NCI-H774 (cell line): ENCODE data around the gene ZNF8.
A peak's percentile ranks its signal among the peaks of the same experiment; 100 is the strongest.
"Not testable (repeated sequence)": the region's sequence is repeated elsewhere in the genome, so short reads cannot be mapped to it uniquely, and the experiment has no call there.

Experiments used
- DNase-seq: peaks from one replicate; lab custom pipeline; 2025; lab: John Stamatoyannopoulos, UW

ZNF8 gene

GRCh38 chr19:58278541-58279041, at the start of gene ZNF8:
Gene ZNF8, plus strand, starts transcription at chr19:58278955. Its CDS starts 127 bp downstream, at chr19:58279082.
- DNase-seq = peak; percentile 99

DNA sequence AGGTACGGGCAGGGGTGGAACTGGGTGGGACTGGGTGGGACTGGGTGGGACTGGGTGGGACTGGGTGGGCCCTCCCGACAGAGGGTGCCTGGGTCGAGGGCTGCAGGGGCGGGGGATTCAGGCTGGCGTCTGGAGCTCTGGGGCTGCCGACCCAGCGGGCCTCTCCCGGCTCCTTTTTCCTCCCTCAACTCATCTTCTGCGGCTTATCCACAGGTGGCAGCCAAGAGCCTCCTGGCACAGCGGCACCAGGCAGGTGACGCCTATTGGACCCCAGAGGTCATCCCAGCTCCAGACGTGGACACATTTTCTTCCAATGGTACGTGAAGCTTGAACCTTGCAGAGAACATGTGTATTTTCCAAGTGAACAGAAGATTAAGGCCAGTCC, 49.5 kb upstream of the ZNF8 start:
- DNase-seq = no peak

DNA sequence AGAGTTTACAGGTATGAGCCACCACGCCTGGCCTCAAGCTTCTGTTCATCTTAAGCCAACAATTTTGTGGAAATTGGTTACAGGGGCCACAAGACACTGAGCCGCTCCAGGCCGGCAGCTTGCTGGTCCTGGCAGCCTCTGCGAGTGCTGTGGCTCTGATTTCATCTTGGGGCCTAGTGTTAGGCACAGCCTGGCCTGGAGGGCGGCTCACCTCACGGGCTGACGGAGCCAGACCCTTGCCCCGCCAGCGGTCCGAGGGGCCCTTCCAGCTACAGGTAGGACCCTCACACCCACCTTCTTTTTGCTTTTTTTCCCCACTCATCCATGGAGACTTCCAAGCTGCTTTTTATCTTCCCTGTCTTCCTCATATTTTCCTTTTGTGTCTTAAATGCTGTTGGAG, 41.4 kb upstream of the ZNF8 start:
- no peak for DNase-seq

DNA sequence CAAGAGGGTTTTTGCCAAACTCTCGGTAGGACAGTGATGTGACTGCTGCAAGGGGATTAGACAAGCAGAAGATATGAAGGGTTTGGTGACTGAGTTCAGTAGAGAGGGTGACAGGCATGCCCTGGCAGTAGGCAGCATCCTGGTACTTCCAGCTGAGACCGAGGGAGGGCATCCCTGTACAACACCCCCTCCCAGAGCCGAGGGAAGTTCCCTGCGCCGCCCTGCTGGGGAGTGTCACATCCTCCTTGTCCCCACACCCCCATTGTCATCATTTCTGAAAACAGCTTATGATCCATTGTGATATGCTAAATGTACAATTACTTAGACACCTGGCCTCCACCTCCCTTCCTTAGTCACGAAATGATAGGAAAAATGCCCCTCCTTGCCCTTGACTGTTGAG, 35.4 kb upstream of the ZNF8 start:
- DNase-seq = no peak

- DNase-seq = no peak
Measured at GRCh38 chr19:58248886-58249285, 29.9 kb upstream of the ZNF8 start.

- no peak for DNase-seq
Measured at GRCh38 chr19:58252102-58252685, 26.6 kb upstream of the ZNF8 start.

- DNase-seq = not testable (repeated sequence)
Measured at GRCh38 chr19:58258259-58258658, 20.5 kb upstream of the ZNF8 start.

DNA sequence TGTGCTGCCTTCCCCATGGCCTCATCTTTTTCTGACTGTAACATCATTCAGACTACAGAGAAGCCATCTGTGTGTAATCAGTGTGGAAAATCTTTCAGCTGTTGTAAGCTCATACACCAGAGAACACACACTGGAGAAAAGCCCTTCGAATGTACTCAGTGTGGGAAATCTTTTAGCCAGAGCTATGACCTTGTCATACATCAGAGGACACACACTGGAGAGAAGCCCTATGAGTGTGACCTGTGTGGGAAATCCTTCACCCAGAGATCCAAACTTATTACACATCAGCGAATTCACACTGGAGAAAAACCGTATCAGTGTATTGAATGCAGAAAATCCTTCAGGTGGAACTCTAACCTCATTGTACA, 17.2 kb upstream of the ZNF8 start:
- DNase-seq = no peak

- DNase-seq = no peak
Measured at GRCh38 chr19:58261968-58262921, 16.5 kb upstream of the ZNF8 start.

DNA sequence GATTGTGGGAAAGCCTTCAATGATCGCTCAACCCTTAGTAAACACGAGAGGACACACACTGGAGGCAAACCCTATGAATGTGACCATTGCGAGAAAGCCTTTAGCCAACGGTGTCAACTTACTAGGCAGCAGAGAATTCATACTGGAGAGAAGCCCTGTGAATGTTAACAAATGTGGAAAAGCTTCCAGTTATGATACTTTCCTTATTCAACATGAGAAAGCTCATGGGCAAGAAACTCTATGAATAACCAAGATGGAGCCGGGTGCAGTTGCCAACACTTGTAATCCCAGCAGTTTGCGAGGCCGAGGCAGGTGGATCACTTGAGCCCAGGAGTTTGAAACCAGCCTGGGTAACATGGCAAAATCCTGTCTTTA, 15.8 kb upstream of the ZNF8 start:
- no peak for DNase-seq

DNA sequence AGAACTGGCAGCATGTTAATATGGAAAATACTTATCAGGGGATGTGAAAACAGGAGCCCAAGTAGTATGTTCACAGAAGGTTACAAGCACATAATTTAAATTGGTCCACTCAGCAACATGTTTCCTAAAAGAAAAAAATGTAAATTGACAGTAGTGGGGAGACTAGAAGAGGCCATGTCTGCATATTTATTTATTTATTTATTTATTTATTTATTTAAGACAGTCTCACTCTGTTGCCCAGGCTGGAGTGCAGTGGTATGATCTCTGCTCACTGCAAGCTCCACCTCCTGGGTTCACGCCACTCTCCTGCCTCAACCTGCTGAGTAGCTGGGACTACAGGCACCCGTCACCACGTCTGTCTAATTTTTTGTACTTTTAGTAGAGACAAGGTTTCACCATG, 13.7 kb upstream of the ZNF8 start:
- no peak for DNase-seq

- no peak for DNase-seq
Measured at GRCh38 chr19:58268344-58268743, 10.4 kb upstream of the ZNF8 start.

DNA sequence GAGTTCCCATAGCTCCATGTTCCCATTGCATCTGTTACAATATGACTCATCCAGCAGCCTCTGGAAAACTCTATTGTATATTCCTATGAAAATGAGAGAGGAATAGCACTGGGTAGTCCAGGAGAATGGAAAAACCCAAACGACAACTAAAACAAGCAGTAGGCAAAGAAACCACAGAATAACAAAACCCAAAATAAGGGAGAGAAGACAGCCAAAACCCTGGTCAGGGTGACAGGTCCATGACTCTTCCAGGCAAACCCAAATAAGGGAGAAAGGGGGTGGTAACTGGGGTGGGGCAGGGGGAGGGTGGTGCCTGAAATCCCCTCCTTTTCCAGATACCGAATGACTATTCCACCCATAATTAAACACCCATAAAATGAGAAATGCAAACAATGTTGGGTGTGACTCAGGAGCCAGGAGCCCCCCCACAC, 4.0 kb upstream of the ZNF8 start:
- DNase-seq = no peak

- DNase-seq = no peak
Measured at GRCh38 chr19:58275564-58275963, 3.2 kb upstream of the ZNF8 start.

GRCh38 chr19:58277197-58277596, 1.6 kb upstream of the ZNF8 start:
- DNase-seq = no peak

- DNase-seq = no peak
Measured at GRCh38 chr19:58277748-58278540, 811 bp upstream of the ZNF8 start.

- peak; percentile 35 for DNase-seq
Measured at GRCh38 chr19:58279042-58279924, 528 bp downstream of the ZNF8 start.

DNA sequence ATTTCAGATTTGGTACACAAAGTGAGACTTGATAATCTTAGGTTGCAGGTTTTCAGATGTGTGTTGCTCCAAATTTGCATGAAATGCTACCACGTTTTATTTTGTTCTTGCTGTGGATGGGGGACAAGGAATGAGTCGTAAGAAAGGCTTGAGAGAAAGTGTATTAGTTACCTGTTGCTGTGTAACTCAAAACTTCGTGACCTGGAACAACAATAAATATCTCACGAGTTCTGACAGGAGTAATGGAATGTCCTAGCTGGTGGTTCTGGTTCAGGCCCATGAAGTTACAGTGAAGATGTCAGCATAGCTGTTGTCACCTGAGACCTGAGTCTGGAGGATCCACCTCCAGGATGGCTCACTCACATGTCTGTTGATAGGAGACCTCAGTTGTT, 1.2 kb downstream of the ZNF8 start:
- no peak for DNase-seq

GRCh38 chr19:58284199-58284598, 5.4 kb downstream of the ZNF8 start:
- no peak for DNase-seq

GRCh38 chr19:58291943-58292342, 13.2 kb downstream of the ZNF8 start:
- no peak for DNase-seq

DNA sequence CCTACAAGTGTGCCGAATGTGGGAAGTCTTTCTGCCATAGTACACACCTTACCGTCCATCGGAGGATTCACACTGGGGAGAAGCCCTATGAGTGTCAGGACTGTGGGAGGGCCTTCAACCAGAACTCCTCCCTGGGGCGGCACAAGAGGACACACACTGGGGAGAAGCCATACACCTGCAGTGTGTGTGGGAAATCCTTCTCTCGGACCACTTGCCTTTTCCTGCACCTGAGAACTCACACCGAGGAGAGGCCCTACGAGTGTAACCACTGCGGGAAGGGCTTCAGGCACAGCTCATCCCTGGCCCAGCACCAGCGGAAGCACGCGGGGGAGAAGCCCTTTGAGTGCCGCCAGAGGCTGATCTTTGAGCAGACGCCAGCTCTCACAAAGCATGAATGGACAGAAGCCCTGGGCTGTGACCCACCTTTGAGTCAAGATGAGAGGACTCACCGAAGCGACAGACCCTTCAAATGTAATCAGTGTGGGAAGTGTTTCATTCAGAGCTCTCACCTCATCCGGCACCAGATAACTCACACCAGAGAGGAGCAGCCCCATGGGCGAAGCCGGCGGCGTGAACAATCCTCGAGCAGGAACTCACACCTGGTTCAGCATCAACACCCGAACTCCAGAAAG, 16.1 kb downstream of the ZNF8 start:
- no peak for DNase-seq
